NCI-H510A treated with DMSO at 0.1 percent for 48 hours (cell line): ENCODE results near the gene DERL2.
A peak's percentile ranks its signal among the peaks of the same experiment; 100 is the strongest.

Experiments used
- DNase-seq: peaks from one replicate; lab custom pipeline; 2025; lab: John Stamatoyannopoulos, UW

DERL2 gene

DNA sequence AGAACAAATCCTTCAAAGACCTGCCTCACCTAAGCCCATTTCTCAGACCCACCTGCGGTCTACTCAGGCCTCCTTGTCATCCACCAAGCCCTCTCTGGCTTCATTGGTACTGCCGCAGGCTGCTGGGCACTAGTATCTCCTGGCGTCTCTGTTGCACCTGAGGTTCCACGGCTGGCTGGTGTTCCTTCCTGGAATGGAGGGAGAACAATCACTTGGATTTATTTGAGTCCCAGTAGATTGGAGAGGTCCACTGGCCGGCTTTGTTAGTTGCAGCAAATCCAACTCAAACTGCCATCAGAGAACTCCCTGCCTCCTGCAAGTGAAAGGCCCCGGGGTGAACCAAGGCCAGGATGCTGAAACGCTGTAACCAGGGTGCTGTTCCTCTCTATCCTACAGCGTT lies 15.7 kb upstream of the DERL2 start:
- DNase-seq: no peak

DNA sequence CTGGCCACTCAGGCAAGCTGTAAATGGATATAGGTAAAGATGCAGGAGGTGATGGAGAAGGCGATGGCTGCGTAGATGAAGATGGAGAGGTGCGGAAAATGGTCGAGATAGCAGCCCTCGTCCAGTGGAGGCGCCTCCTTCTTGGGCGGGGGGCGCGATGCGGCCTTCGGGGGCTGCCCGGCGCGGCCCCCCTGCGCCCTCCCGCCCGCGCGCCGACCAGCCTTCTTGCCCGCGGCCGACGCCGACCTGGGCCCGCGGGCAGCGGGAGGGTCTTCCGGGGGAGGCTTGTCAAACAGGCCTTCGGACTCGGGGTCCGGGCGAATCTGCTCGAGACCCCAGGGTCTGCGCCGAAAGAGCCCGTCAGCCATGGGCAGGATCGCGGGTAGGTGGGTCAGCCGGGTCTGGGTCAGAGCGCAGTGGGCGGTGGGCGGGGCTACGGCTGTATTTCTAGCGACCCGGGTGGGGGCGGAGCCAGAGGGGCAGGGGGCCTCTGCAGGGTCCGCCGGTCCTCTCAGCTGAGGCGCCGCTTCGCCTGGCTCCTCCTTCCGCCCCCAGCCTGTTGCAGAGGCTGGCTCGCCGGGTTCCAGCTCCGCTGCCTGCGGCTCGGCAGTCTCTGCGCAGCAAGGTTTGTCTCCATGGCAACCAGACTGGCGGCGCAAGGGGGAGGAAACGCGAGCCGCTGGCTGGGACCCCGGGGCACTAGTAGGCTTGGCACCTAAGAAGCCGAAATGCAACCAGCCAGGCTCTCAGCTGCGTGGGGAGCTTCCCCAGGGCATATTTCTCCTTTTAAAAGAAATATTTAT lies 14.8 kb upstream of the DERL2 start:
- peak; percentile 73 for DNase-seq

DNA sequence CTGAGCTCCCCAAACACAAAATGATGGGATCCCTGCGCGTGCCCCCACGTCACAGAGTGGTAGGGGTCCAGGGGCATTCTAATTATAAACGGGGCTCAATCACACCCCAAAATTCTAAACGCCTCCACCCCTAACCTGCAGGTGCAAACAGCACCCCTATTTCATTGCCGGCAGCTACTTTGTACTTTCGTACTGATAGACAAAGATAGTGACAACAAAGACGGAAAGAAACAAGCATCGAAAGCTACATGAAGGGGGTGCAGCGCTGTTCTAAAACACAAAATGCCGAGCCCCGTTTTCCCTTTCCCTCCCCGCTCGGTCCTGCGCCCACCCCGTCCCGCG lies 14.2 kb upstream of the DERL2 start:
- DNase-seq: no peak

DNA sequence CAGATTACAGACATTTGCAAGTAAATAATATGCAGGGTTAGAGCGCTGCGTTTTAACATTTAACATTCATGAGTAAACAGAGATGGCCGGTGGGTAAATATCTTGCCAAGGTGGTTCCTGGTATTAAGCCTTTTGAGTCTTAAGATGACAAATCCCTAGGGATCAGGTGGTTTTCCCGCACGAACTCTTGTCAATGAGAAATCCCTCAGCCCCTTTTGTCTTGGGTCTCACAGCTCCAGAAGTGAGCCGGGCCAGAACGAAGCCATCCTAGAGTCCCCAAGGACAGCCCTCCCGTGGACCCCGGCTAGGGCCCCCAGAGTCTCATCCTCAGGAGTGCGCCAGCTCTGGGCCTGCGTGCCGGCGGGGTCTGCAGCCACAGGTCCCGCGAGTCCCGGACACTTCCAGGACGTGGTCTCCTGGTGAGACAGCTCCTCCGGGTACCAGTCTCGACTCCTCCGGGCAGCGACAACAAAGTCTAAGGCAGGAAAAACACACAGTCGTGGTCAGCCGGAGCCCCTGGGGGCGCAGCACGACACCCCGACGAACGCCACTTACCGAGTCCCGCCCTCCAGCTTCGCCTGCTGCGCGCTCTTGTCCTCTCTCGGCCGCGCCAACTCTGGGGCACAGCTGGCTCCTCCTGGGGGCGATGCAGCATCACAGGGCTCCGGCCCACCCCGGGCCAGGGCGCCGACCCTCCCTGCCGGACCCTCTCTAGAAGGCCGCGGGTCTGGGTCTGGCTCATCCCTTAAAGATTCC lies 13.7 kb upstream of the DERL2 start:
- no peak for DNase-seq

DNA sequence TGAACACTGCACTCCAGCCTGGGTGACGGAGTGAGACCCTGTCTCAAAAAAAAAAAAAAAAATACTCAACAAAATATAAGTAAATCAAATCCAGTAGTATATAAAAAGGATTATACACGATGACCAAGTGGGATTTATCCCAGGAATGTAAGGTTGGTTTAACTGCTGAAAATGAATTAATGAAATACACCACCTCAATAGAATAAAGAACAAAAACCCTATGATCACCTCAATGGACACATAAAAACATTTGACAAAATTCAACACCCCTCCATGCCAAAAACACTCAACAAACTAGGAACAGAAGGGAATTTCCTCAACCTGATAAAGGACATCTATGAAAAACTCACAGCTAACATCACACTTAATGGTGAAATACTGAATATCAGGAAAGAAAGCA lies 7.0 kb upstream of the DERL2 start:
- no peak for DNase-seq

DNA sequence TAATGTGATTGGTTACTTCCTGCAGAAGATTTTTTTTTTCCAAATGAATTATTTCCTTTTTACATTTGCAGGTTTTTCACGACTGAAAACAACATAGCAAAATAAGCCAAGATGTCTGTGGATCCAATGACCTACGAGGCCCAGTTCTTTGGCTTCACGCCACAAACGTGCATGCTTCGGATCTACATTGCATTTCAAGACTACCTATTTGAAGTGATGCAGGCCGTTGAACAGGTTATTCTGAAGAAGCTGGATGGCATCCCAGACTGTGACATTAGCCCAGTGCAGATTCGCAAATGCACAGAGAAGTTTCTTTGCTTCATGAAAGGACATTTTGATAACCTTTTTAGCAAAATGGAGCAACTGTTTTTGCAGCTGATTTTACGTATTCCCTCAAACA lies 2.8 kb upstream of the DERL2 start:
- no peak for DNase-seq

DNA sequence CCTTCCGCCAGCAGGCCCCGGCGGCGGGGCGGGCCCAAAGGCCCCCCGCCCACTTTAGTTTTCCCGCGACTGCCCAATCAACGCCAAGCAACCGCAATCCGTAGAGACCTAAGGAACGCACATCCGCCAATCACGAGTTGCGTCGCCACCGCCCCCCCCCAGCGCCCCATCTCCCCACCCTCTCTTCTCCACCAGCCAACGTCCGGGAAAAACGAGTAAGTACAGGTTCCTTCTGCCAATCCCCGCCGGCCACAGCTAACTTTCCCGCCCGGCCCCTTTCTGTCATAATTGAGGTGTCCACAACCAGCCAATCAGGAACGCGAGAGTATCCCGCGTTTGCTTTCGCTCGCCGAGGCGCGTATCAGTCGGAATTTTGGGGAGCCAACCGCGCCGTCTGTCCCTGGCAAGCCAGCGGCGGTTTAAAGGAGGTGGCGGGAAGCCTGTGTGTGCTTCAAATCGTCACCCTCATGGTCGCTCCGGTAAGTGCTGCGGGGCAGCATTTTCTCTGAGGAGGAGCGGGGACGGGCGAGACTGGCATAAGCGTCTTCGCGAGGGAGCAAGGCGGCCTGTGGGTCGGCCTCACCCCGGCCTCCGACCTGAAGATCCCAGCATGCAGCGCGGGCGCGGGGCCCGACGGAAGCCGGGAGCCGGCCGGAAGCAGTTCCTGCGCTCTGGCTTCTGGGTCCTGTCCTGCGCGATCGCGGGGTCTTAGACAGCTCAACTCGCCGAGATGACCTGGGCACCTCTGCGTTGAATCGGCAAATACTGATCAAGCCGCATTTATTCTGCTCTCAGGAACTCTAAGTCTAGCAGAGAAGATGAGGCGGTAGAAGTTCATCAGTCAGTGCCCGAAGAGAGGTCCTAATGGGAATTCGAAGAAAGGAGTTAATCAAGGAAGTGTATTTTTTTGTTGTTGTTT lies 487 bp upstream of the DERL2 start, which contains the start of gene MIS12:
MIS12 (plus strand) TSS at position 361 of the 919 bp plus-strand sequence. CDS start 2,297 bp downstream, outside the sequence.
- peak; percentile 98 for DNase-seq

DNA sequence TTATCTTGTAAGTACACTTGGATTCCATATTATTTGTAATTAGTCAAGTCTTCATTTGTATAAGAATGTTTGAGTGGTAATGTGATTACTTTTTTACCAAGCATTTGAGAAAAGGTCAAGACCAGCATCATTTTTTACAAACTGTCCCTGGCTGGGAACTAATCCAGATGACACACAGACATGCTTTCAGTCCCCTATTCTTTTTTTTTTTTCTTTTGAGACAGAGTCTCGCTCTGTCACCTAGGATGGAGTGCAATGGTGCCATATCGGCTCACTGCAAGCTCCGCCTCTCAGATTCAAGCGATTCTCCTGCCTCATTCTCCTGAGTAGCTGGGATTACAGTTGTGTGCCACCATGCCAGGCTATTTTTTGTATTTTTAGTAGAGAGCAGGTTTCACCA lies 4.5 kb downstream of the DERL2 start:
- DNase-seq: no peak

DNA sequence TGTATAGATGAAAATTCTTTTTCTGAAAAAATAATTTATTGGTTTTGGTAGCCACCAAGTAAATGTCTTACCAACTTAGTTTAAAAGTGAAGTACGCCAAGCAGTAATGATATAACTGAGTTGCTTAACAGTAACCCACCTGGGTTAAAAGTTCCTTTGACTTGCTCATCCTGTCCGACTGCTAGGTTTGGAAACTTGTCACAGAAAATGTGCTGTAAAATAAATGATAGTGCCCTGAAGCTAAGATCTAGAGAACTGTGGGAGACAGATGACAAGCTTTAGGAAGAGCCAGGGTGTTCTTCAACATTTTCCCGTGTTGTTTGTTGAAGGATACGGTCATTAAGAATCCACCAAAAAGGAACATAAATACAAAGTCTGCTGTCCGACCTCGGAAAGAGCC lies 5.0 kb downstream of the DERL2 start:
- no peak for DNase-seq

DNA sequence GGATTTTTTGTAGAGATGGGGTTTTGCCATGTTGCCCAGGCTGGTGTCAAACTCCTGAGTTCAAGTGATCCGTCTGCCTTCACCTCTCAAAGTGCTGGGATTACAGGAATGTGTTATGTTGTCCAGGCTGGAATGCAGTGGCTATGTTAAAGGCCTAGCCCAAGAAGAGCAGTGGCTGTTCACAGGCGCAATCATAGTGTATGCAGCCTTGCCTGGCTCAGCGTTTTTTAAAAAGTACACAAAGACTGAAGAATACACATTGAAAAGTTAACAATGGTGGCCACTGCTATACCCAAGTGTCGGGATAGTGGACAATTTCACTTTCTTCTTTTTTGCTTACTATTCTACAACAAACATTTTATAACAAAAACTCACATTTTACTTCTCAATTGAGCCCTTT lies 7.0 kb downstream of the DERL2 start:
- DNase-seq: no peak

DNA sequence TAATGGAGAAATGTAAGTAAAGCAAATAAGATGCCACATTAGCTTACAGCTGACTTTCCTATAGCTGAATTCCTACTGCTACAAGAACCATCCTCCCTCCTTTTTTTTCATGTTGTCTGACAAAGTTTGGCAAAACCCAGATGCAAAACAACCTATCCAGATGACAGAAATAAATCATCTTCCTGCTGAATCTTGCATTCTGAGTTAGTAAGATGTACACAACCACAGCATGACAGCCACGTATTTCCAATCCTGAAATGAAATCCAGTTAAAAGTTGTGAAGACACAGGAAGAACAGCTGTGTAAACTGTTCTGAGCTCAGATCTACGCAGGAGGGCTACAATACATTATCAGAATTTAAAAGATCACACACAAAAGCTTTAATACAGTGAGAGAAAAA lies 12.1 kb downstream of the DERL2 start:
- no peak for DNase-seq

DNA sequence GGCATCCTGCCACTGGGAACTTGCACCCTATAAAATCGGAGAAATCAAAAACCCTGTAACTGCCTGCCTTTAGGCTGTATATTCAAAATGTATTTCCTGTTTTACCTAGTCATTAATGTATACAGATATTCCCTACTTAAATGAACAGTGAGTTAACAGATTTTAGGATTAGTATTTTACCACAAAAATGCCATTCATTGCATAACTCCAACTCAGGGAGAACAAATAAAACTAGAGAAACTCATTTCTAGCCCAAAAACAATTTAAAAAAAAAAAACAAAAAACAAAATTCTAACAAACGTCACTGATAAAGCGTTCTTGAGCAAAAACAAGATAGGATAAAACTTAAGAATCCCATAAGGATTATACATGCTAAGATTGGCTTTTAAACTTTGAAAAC lies 13.5 kb downstream of the DERL2 start:
- no peak for DNase-seq

DNA sequence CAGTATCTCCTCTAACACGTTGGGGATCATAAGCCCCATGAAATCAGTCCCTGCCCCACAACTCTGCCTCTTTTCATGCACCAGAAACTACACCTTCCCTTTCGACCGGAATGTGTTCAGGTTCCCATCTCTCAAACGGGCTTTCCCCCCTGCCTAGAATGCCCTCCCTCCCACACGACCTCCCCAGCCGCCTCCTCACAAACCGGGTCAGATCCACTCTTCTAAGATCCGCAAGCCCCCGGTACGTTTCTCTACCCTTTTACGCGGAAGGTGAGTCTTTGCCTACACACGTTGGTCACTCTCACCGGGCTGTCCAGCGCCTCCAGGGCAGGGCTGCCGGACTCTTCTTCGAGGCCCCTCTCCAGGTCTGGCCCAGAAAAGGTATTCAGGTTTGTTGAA lies 17.9 kb downstream of the DERL2 start:
- DNase-seq: no peak

DNA sequence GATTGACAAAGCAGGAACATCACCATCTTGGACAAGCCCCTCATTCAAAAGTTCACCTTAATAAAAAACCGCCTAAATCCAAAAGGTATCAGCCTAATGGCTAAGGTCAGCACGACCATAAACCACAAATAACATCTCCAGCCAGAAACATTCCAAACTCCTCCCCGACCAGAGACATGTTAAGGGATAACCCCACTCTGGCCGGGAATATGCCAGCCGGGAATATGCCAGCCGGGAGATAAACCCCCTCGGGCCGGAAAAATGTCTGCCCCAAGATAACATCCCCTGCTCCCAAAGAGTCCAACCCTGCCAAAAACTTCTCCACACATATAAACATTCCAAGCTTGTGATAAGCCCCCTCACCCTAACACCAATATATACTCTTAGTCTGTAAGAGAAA lies 18.6 kb downstream of the DERL2 start:
- no peak for DNase-seq

DNA sequence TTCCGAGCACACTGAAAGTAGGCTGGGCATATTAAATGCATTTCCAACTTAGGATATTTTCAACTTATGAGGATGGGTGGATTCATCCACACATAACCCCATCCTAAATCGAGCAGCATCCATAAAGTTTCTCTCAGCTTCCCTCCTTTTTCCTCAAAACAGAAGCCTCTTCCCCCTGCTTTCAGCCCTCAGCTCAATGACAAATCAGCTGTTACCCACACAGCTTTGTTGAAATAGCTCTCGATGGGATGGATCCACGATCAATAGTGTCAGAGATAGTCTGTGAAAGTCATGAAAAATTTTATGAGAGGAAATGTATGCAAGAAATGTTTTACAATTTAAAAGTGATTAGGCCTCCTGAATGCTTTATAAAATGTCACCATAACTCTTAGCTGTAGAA lies 19.7 kb downstream of the DERL2 start:
- DNase-seq: no peak

DNA sequence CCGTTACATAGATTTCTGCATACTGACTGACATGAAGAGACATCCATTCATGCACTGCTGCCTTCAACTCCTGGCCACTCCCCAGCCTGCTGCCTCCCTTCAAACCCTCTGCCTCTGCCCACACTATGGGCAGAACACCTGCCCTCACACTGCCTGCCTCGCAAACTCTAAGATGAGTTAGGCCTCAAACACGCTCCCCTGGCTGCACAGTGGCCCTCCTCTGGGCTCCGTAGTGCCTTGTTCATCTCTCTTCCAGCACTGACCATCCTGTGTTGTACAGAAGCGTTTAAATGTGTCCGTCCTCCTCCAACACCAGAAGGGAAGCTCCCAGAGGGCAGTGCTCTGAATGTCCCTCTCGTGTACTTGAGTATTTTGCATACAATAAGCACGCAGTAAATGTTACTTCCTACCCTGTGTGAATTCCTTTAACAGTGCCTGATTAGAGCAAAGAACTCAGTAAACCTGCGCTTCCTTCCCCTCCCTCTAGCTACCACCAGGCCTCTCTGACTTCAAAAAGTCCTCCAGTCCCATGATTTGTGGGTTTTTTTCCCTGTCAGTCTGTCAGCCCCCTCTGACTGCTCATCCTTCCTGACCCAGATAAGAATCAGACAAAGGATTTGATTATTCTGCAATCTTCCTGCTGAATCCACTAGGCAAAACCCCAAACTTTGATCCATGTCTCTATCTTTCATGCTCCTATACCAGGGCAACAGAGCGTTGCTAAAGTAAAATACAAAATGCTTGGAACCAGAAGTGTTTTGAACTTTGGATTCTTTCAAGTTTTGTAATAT lies 21.1 kb downstream of the DERL2 start:
- DNase-seq: no peak

DNA sequence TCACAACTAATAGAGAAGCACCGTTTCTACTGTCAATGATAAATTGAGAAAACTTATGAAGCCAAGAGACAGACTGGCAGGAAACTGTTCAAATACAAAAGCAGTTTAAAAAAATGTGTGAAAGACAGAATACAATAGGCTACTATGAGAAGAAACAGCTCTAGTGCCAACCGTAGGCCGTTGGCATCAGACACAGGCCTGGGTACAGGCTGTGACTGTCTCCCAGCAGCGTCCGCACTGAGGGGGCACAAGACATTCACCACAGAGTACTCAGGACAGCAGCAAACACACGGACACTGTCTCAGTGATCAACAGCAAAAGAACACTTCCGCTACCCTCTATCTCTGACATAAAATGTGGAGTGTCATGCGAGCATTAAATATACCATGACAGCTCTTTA lies 39.2 kb downstream of the DERL2 start:
- DNase-seq: no peak

DNA sequence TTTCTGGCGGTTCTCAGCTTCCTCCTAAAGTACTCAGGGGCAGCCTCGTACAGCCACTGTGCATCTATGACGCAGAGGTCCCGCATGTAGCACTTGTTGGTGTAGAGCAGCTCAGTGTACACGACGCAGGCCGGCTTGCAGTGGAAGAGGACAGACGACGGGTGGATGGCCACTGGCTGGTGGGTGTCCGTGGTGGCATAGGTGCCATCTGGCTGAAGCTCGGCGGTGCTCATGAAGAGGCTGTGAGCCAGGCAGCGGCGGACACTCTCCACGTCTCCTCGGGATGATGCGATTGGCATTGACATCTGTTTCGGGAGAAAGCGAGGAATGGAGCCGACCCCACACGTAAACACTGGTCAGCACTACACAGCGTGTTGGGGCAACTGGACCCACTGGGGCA lies 41.8 kb downstream of the DERL2 start:
- no peak for DNase-seq

DNA sequence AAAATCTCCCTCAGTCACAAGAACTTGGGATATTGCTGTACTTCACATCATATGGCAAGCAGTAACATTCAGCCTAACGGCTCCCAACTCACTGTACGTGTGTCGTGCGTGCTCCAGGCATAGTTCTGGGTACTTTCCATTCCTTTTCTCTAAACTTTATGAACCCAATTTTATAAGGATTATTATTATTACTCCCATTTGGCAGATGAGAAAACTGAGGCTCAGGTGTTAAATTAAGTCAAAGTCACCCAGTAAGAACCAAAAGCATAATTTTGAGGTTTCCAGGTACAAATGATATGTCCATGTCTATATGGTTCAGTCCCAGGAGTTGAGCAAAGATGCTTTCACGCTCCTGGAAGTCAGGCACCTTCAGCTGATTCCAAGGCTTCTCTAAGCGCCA lies 42.2 kb downstream of the DERL2 start:
- DNase-seq: no peak

DNA sequence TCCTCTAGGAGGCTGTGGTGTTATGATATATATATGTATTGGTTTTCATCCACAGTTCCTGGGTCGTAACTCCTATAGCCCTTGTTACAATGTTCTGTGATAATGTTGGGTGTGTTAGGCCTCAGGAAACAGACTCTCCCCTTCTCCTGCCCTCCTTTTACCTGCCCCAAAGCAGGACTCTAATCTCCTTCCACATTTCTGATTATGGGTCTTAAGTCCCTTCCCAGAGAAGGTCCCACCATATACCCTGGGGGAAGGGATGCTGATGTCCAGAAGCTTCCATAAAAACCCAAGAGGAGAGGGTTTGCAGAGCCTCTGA lies 46.6 kb downstream of the DERL2 start:
- DNase-seq: no peak

DNA sequence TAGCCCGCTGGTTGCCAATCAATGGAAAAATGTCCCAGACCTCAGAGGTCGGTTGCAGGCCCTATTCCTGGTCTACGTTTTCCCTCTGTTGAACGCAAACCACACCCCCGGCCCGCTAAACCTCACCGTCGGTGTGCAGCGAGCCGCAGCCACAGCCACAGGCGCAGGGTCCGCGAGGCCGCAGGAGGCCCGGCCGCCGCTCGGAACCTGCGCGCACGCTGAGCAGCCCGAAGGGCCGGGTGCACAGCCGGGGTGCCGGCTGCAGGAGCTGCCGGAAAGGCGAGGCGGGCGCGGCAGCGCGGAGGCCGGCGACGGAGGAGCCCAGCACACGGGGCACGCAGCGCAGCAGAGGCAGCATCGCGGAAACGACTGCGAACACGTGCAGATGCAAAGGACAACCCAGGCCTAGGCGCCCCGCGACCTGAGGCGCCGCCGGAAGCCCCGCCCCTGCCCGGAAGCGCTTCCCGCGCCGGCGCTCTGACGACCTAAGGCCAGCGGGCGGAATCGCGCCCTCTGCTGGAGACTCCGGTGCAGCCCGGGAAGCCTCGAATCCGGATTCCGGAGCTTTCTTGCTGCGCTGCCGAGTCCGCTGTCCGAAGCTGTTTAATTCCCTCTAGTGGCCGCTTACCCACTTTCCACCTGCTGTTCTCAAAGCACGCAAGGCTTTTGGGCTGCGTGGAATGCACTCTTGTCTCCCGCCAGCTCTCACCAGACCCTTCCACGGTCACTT lies 47.1 kb downstream of the DERL2 start, which contains the start of gene C1QBP:
C1QBP (minus strand) TSS at position 440 of the 730 bp plus-strand sequence; CDS start at position 358, 82 bp downstream.
- DNase-seq: peak; percentile 91
